Measurements from ENCODE around the gene RBMS3. TPM values are rescaled to one million over a fixed set of nuclear protein-coding genes. Genes with fewer than 3 reads are reported as not detected.
"Not testable (repeated sequence)": the region's sequence is repeated elsewhere in the genome, so short reads cannot be mapped to it uniquely, and the experiment has no call there.

Gene RBMS3
- polyA plus RNA-seq, 1 donor, result 27.7 TPM

GRCh38 chr3:29639578-29640290 is 358.9 kb downstream of the RBMS3 start:
- no peak for DNase-seq

GRCh38 chr3:29642393-29643033 is 361.6 kb downstream of the RBMS3 start:
- no peak for DNase-seq

GRCh38 chr3:29643034-29643425 is 362.2 kb downstream of the RBMS3 start:
- no peak for DNase-seq

GRCh38 chr3:29644261-29644660 is 363.4 kb downstream of the RBMS3 start:
- peak; percentile 30 for DNase-seq

GRCh38 chr3:29644956-29645636 is 364.2 kb downstream of the RBMS3 start:
- DNase-seq, result no peak

- DNase-seq, result no peak
Measured at GRCh38 chr3:29646043-29646442, 365.2 kb downstream of the RBMS3 start.

- no peak for DNase-seq
Measured at GRCh38 chr3:29649815-29650547, 369.1 kb downstream of the RBMS3 start.

- DNase-seq, result no peak
Measured at GRCh38 chr3:29653680-29654079, 372.8 kb downstream of the RBMS3 start.

- DNase-seq, result no peak
Measured at GRCh38 chr3:29655015-29655747, 374.3 kb downstream of the RBMS3 start.

- DNase-seq, result no peak
Measured at GRCh38 chr3:29665688-29666087, 384.8 kb downstream of the RBMS3 start.

- DNase-seq, result no peak
Measured at GRCh38 chr3:29668233-29668632, 387.4 kb downstream of the RBMS3 start.

GRCh38 chr3:29668728-29669127 is 387.9 kb downstream of the RBMS3 start:
- no peak for DNase-seq

- DNase-seq, result not testable (repeated sequence)
Measured at GRCh38 chr3:29670476-29670875, 389.6 kb downstream of the RBMS3 start.

GRCh38 chr3:29677421-29677820 is 396.6 kb downstream of the RBMS3 start:
- DNase-seq, result no peak

- no peak for DNase-seq
Measured at GRCh38 chr3:29679944-29680343, 399.1 kb downstream of the RBMS3 start.

GRCh38 chr3:29683018-29683993 is 402.4 kb downstream of the RBMS3 start:
- DNase-seq, result no peak

- no peak for DNase-seq
Measured at GRCh38 chr3:29686889-29687592, 406.2 kb downstream of the RBMS3 start.

GRCh38 chr3:29690686-29691353 is 409.9 kb downstream of the RBMS3 start:
- DNase-seq, result no peak

- no peak for DNase-seq
Measured at GRCh38 chr3:29693863-29694262, 413.0 kb downstream of the RBMS3 start.

GRCh38 chr3:29694331-29694730 is 413.5 kb downstream of the RBMS3 start:
- no peak for DNase-seq
